Measurements from ENCODE around the gene PHF20. TPM values are rescaled to one million over a fixed set of nuclear protein-coding genes. Genes with fewer than 3 reads are reported as not detected.
"Not testable (repeated sequence)": the region's sequence is repeated elsewhere in the genome, so short reads cannot be mapped to it uniquely, and the experiment has no call there.

The PHF20 gene
- total RNA-seq (10 to 100 TPM; 11.1 to 20.3 (median 12.1) TPM), polyA plus RNA-seq (10 to 100 TPM in 1 of 2 donors, 1 to 10 TPM in 1; 9.4 to 11.9 TPM)

GRCh38 chr20:35771689-35772562 lies at the start of gene PHF20:
PHF20 (plus strand) TSS chr20:35772015; CDS start chr20:35801523, 29,508 bp downstream.
- DNase-seq (peak; percentile 98 to 100 (median 98)), FAIRE-seq (no peak), ATAC-seq (peak; percentile 89 to 92 (median 90))
- Histone ChIP-seq H3K4me1 (peaks cover 0 to 33% (median 17%) of the 10 kb centered on the region in 3 donors), H3K36me3 (no peaks in the 10 kb centered on the region), H3K4me3 (peak within 1 kb of the TSS; percentile 39 to 72 (median 51)), H3K27ac (peak within 1 kb of the TSS; percentile 68 to 83 (median 74)), H3K27me3 (no peaks in the 10 kb centered on the region), H3K9me3 (no peaks in the 10 kb centered on the region)
- intact Hi-C loops (cut with DNase I), result no loop called here
- 3 to 5% methylated on average over 48 to 87 of the region's 87 CpGs for WGBS, 2 donors
- no peak for TF ChIP-seq CTCF (IDR thresholded peaks at IDR 0.05)

- intact Hi-C loops (cut with DNase I), result not testable (repeated sequence)
- WGBS, 2 donors, result 93 to 95% methylated on average over 4 of the region's 4 CpGs
These were observed 48.6 kb upstream of the PHF20 start for GRCh38 chr20:35723275-35723639.

GRCh38 chr20:35723652-35724320 lies 48.0 kb upstream of the PHF20 start:
- DNase-seq; H3K4me1 ChIP-seq; H3K4me3 ChIP-seq; intact Hi-C loops (cut with DNase I); H3K27ac ChIP-seq; FAIRE-seq; H3K27me3 ChIP-seq; H3K9me3 ChIP-seq: not testable (repeated sequence)
- ATAC-seq, result peak in 2 of 4 donors; percentile 10 to 11
- H3K36me3 ChIP-seq, result peaks cover 10 to 99% (median 82%) of the 10 kb centered on the region in 3 donors
- WGBS, 2 donors, result 86 to 87% methylated on average over 12 of the region's 12 CpGs

More at GRCh38 chr20:35723275-35723639, 48.6 kb upstream of the PHF20 start:
- peaks cover 8 to 99% (median 80%) of the 10 kb centered on the region in 3 donors for H3K36me3 ChIP-seq
- not testable (repeated sequence) for H3K27me3 ChIP-seq, FAIRE-seq, H3K9me3 ChIP-seq, H3K4me3 ChIP-seq, ATAC-seq, H3K4me1 ChIP-seq, DNase-seq, H3K27ac ChIP-seq

GRCh38 chr20:35724321-35725230 lies 47.2 kb upstream of the PHF20 start:
- Histone ChIP-seq H3K4me3 (no peak overlapping the region), H3K36me3 (peaks cover 10 to 99% (median 85%) of the 10 kb centered on the region in 3 donors), H3K4me1 (peaks cover 0 to 2% (median 0%) of the 10 kb centered on the region in 3 donors), H3K27ac (no peak overlapping the region), H3K9me3 (no peaks in the 10 kb centered on the region), H3K27me3 (no peaks in the 10 kb centered on the region)
- FAIRE-seq (no peak), DNase-seq (no peak), ATAC-seq (no peak)
- 81 to 86% methylated on average over 13 of the region's 13 CpGs for WGBS, 2 donors
- no peak for TF ChIP-seq CTCF (IDR thresholded peaks at IDR 0.05)
- intact Hi-C loops (cut with DNase I), result no loop called here

GRCh38 chr20:35726842-35727711 lies 44.7 kb upstream of the PHF20 start:
- ATAC-seq, result no peak
- WGBS, 2 donors, result 94 to 96% methylated on average over 20 of the region's 20 CpGs
- FAIRE-seq, result no peak
- Histone ChIP-seq H3K36me3 (peaks cover 10 to 97% (median 70%) of the 10 kb centered on the region in 3 donors), H3K27me3 (no peaks in the 10 kb centered on the region), H3K9me3 (no peaks in the 10 kb centered on the region), H3K4me3 (no peak overlapping the region), H3K4me1 (peaks cover 12 to 26% (median 15%) of the 10 kb centered on the region in 3 donors), H3K27ac (no peak overlapping the region)
- no peak for TF ChIP-seq CTCF (IDR thresholded peaks at IDR 0.05)
- intact Hi-C loops (cut with DNase I), result no loop called here
- DNase-seq, result no peak

Measured in pancreas (tissue), 10 donors.